Heart left ventricle (tissue), 16 donors: ENCODE measurements around the gene GGN. TPM values are rescaled to one million over a fixed set of nuclear protein-coding genes. Genes with fewer than 3 reads are reported as not detected.

Experiments used
- ATAC-seq, 4 donors: fragments of 200-7000 bp; cut with Tn5 transposase; one replicate each; pipeline ENCODE4 v1.9.1; 2020 to 2022; ENCODE audit warnings: moderate library complexity in 4 of 4, mild to moderate bottlenecking in 3 of 4, moderate number of reproducible peaks in 1 of 4
- DNase-seq, 5 donors: peaks; one replicate each; pipeline ENCODE4 v3.0.0-alpha.2; 2020
- H3K27ac ChIP-seq, 12 donors: fragments of 200-600 bp; sonication (generic) in 4 of 12; one replicate each; pipeline versions ENCODE4 v1.5.0 to v1.8.0; 2016 to 2022; ENCODE audit warnings: mild to moderate bottlenecking in 2 of 12
- H3K27me3 ChIP-seq, 9 donors: fragments of 200-600 bp; sonication (generic) in 2 of 9; one replicate each; pipeline versions ENCODE4 v1.5.1 to v1.8.0; 2016 to 2022; ENCODE audit warnings: mild to moderate bottlenecking in 3 of 9
- H3K36me3 ChIP-seq, 9 donors: fragments of 200-600 bp; sonication (generic) in 2 of 9; one replicate each; pipeline versions ENCODE4 v1.5.0 to v1.8.0; 2018 to 2022; ENCODE audit warnings: mild to moderate bottlenecking in 2 of 9
- H3K4me1 ChIP-seq, 12 donors: fragments of 200-600 bp; sonication (generic) in 4 of 12; one replicate each; pipeline versions ENCODE4 v1.5.0 to v1.8.0; 2016 to 2022; ENCODE audit warnings: mild to moderate bottlenecking in 3 of 12
- H3K4me3 ChIP-seq, 12 donors: fragments of 200-600 bp; sonication (generic) in 4 of 12; one replicate each; pipeline versions ENCODE4 v1.5.0 to v1.8.0; 2017 to 2022; ENCODE audit warnings: mild to moderate bottlenecking in 9 of 12, moderate library complexity in 4 of 12
- H3K9me3 ChIP-seq, 12 donors: fragments of 200-600 bp; sonication (generic) in 4 of 12; one replicate each; pipeline versions ENCODE4 v1.5.0 to v1.8.0; 2016 to 2022; ENCODE audit warnings: mild to moderate bottlenecking in 1 of 12
- CTCF ChIP-seq, 12 donors: fragments of 200-600 bp; sonication (generic) in 4 of 12; IDR thresholded peaks; one replicate each; pipeline versions ENCODE4 v1.5.0 to v1.8.0; 2018 to 2022; ENCODE audit warnings: antibody characterized with exemption in 12 of 12, mild to moderate bottlenecking in 5 of 12
- POLR2A ChIP-seq, 2 donors: fragments of 450-650 bp; IDR thresholded peaks; one replicate each; pipeline ENCODE4 v1.6.1; 2017; ENCODE audit warnings: antibody characterized with exemption in 2 of 2, mild to moderate bottlenecking in 2 of 2, moderate library complexity in 2 of 2
- WGBS, 4 donors: extraction: QIAGEN DNeasy Blood & Tissue Kit in 2 of 4; methylation state at CpG; one replicate each; pipeline versions ENCODE4 v1.1.5 to v1.1.7; 2013 to 2018; 5-methylcytosine and 5-hydroxymethylcytosine counted together
- intact Hi-C, 10 donors: fragments of 100-400 bp; cut with DNase I; formaldehyde crosslinking; loops; one replicate each; pipeline versions ENCODE4 v1.11.1 to v1.14.2; 2022
- polyA plus RNA-seq, 2 donors: library from polyadenylated mRNA; stranded (reverse); fragments of 200-250 nt; gene quantifications; one replicate each; pipeline ENCODE4 v1.2.3, GENCODE V29; 2013
- total RNA-seq, 9 donors: library from RNA; depleted of rRNA in 2 of 9; stranded (reverse); fragments of >200 nt in 2 of 9; fragmentation: NEBNext Ultra II Directional in 3 of 9; extraction: Animal tissue kit (Norgen Biotek cat#: 25700) in 3 of 9; gene quantifications; one replicate each; pipeline versions ENCODE4 v1.1.0 to v1.2.4, GENCODE V29; 2016 to 2023
- donor health status: ischemic (EF 13 %, LVEDD 7.1; RV severe dilation, severe dysfunction).
- donor health status: healthy with polysubstance abuse.
- donor health status: DM: no; HTN: yes; CAD: no.
- donor health status: DM: no; HTN: no; CAD: no.
- donor health status: ischemic (EF 25% LVEDD 6.9; RV normal size, moderate dysfunction).
- donor health status: ischemic (EF 25% LVEDD 5.7; RV mildly dilated, moderate dysfunction).
- donor health status: healthy.
- donor health status: DM: yes; HTN: yes; CAD: no.
- donor health status: ischemic (EF 35%, LVEDD 5.7; RV mildly dilated, moderate dysfunction).
- donor health status: nonischemic (EF 11% LVEDD 7.7; RV severe dilation, severe dysfunction).
- donor health status: DM: yes; HTN: yes; CAD: no.
- donor health status: PGD.
- donor health status: ischemic (EF 29% LVEDD 5.4; RV normal size, mild dysfunction).
- donor health status: nonischemic (EF 23%, LVEDD 6.1; RV moderate dilation, normal function).

GGN gene
- total and polyA plus RNA-seq, 11 donors: 0.15 to 0.67 (median 0.31) TPM; not detected in 4

GRCh38 chr19:38362076-38362945 lies 25.5 kb downstream of the GGN start:
- ATAC-seq (peak; percentile 49 to 89 (median 80)), DNase-seq (peak; percentile 80 to 92 (median 88))
- intact Hi-C loops: no loop called here
- Histone ChIP-seq H3K27me3 (peaks cover 0 to 18% (median 0%) of the 10 kb centered on the region in 9 donors), H3K4me3 (peak overlapping the region; percentile 37 to 97 (median 63)), H3K9me3 (no peaks in the 10 kb centered on the region), H3K27ac (peak overlapping the region in 9 of 12 donors; percentile 2 to 70 (median 54)), H3K36me3 (no peaks in the 10 kb centered on the region), H3K4me1 (peaks cover 0 to 20% (median 9%) of the 10 kb centered on the region in 12 donors)
- 2 to 3% (median 3%) methylated on average over 59 to 68 of the region's 68 CpGs for WGBS, 4 donors
- TF ChIP-seq CTCF (IDR thresholded peaks at IDR 0.05) (no peak), POLR2A (IDR thresholded peaks at IDR 0.05) (no peak)

- 0 to 1% (median 1%) methylated on average over 27 to 37 of the region's 37 CpGs for WGBS, 4 donors
- Histone ChIP-seq H3K27me3 (peaks cover 0 to 24% (median 0%) of the 10 kb centered on the region in 9 donors), H3K9me3 (no peaks in the 10 kb centered on the region), H3K4me1 (peaks cover 0 to 20% (median 9%) of the 10 kb centered on the region in 12 donors), H3K4me3 (peak overlapping the region; percentile 37 to 97 (median 63)), H3K36me3 (no peaks in the 10 kb centered on the region), H3K27ac (peak overlapping the region in 6 of 12 donors; percentile 2 to 70 (median 52))
- intact Hi-C loops: loop anchor here in 2 of 10 donors (1.0 to 2.0 kb wide), 2 partner anchors 24 to 25 kb away; no protein-coding TSS in a partner anchor
- ATAC-seq: peak; percentile 76 to 93 (median 91)
- DNase-seq: peak; percentile 78 to 87 (median 82)
- TF ChIP-seq POLR2A (IDR thresholded peaks at IDR 0.05) (no peak), CTCF (IDR thresholded peaks at IDR 0.05) (no peak)
Measured at GRCh38 chr19:38361633-38362075, 26.2 kb downstream of the GGN start.

- intact Hi-C loops: loop anchor here in 2 of 10 donors (1.0 to 2.0 kb wide), 2 partner anchors 24 kb away; no protein-coding TSS in a partner anchor
- H3K27me3 ChIP-seq: peaks cover 0 to 30% (median 3%) of the 10 kb centered on the region in 9 donors
- no peaks in the 10 kb centered on the region for H3K9me3 ChIP-seq
- no peak for DNase-seq
- 18 to 23% (median 21%) methylated on average over 22 to 23 of the region's 23 CpGs for WGBS, 4 donors
- no peaks in the 10 kb centered on the region for H3K36me3 ChIP-seq
- peaks cover 0 to 20% (median 9%) of the 10 kb centered on the region in 12 donors for H3K4me1 ChIP-seq
- peak overlapping the region in 2 of 12 donors; percentile 58 to 59 for H3K27ac ChIP-seq
- TF ChIP-seq POLR2A (IDR thresholded peaks at IDR 0.05) (no peak), CTCF (IDR thresholded peaks at IDR 0.05) (no peak)
- H3K4me3 ChIP-seq: peak overlapping the region; percentile 37 to 97 (median 63)
- peak in 3 of 4 donors; percentile 10 to 29 (median 23) for ATAC-seq
Measured at GRCh38 chr19:38360839-38361631, 26.8 kb downstream of the GGN start.
